M059J (cell line): Measurements from ENCODE around the gene DMTF1. TPM values are rescaled to one million over a fixed set of nuclear protein-coding genes. Genes with fewer than 3 reads are reported as not detected.
A peak's percentile ranks its signal among the peaks of the same experiment; 100 is the strongest.
"Not testable (repeated sequence)": the region's sequence is repeated elsewhere in the genome, so short reads cannot be mapped to it uniquely, and the experiment has no call there.

Experiments used
- DNase-seq: peaks from one replicate; pipeline ENCODE4 v3.0.0-alpha.2; 2012; ENCODE audit warnings: low read depth
- total RNA-seq: library from RNA; depleted of rRNA; stranded (reverse); fragments of >200 nt; shearing (Covaris generic); gene quantifications from 2 replicates; pipeline ENCODE4 v1.2.3, GENCODE V29; 2014; rRNA removed

The DMTF1 gene
- total RNA-seq, 1 experiment from 2014 or later = 42.1 TPM

DNA sequence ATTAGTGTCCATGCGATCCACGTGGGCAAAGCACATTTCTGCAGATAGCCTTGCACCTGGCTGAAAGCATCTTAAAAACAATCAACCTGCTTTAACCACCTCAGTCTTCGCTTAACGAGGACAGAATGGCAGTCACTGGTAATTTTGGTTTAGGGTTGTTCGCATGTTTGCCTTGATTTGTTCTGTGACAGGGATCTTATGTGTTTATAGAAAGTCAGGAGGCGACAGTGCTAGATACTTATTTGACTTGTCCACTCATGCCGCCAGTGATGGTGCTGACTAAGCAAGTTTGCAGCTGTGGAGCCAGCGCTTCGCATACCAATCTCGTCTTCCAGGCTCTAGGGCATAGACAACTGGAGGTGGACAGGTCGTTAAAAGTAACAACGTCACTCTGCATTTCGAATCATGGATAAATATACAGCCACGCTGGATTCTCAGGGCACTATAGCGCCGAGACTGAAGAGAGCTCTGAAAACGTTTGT, 68.5 kb downstream of the DMTF1 start:
- no peak for DNase-seq

DNA sequence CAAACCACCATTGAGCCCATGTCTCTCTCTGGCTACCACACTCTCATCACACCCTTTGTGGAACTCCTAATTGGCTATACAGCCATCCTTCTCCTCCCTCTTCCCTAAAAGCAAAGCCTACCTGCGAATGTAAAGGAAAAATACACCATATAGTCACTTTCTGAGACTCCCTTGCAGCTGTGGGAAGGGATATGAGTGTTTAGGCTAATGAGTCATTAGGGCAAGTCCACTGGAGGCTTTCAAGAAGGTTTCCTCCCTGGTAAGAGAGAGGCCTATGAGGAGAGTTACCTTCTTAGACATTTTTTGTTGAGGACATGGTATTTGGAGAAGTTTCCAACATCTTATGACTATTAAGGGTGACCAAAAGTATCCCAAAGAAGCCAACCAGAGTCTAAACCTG, 71.4 kb downstream of the DMTF1 start:
- DNase-seq = peak; percentile 27

DNA sequence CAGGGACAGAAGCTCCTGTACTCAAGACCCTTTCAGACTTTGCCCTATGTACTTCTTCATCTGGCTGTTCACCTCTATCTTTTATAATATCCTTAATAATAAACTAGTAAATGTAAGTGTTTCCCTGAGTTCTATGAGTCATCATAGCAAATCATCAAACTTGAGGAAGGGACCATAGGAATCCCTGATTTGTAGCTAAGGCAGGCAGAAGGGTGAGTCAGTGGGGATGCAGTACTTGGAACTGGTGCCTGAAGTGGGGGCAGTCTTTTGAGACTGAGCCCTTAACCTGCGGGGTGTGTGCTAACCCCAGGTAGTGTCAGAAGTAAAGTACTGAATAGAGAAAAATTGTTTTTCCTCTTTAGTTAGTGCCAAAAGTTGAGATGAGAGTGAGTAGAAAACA, 73.4 kb downstream of the DMTF1 start:
- DNase-seq = peak; percentile 39

DNA sequence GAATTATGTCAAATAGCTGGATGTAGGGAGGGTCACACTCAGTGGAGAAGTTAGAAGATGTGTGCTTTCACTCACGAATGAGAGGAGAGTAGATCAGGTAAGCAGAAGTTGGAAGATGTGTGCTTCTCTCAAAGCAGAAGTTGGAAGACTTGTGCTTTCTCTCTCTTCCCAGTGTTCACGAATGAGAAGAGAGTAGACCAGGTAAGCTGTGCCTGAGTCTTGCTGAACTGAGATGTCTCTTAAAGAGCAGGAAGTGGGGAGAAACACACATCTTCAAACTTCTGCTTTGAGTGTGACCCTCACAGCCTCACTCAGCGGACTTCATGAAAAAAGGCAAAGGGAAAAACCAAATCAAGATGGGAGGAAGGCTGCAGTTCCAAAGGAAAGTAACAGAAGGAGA, 74.2 kb downstream of the DMTF1 start:
- no peak for DNase-seq

DNA sequence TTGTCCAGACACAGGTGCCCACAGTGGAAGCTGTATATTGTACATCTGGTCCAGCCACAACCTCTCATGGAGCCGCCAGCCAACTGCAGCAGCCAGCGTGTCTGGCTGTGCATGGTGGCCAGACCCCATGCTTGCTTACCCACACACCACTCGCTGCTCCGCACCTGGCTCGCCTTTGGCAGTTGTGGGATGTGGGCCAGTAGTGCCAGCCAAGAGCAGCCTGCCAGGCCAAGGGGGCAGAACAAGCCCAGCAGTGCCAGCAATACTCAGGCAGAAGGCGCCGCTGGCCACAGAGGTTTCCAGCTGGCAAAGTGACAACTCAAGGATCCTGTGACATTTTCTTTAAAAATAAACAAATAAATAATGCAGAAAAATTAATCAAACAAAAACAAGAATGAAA, 79.0 kb downstream of the DMTF1 start:
- DNase-seq = no peak

DNA sequence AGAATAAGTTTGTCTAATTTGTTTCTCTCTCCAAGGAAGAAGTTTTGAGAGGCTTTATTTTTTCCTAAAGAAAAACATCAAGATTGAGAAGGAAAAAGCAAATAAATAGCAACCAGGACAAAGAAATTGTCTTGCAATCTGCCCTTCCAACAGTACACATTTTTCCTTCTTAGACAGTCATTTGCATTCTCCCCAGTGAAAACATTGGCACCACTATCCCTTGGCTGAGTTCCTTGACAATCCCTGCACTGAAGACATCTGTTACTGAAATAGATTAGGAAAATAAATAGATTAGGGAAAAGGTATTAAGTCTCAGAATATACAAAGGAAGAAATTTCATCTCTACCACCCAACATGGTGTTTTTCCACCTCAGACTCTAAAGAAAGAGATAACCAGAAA, 79.5 kb downstream of the DMTF1 start:
- DNase-seq = no peak

DNA sequence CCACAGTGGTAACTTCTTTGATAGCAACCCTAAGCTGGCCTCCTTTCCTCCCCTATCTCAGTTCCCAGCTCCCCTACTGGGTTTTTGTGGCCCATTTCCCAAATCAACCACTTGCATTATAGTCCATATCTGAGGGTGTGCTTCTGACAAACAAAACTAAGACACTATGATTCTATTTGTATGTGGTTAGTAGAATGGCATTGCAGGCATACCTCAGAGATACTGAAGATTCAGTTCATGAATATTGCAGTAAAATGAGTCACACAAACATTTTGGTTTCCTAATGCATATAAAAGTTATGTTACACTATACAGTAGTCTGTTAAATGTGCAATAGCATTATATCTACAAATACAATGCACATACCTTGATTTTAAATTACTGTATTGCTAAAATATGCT, 82.7 kb downstream of the DMTF1 start:
- DNase-seq = no peak

DNA sequence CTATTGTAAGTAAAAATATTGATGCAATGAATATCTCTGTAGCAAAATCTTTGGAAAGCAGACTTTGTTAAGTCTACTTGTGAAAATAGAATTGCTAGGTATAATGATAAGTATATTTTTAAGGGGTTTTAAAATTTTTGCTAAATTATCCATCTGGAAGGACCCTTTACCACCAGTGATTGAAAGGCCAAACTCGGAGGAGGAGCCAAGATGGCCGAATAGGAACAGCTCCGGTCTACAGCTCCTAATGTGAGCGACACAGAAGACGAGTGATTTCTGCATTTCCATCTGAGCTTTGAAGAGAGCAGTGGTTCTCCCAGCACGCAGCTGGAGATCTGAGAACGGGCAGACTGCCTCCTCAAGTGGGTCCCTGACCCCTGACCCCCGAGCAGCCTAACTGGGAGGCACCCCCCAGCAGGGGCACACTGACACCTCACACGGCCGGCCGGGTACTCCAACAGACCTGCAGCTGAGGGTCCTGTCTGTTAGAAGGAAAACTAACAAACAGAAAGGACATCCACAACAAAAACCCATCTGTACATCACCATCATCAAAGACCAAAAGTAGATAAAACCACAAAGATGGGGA, 86.3 kb downstream of the DMTF1 start:
- not testable (repeated sequence) for DNase-seq

DNA sequence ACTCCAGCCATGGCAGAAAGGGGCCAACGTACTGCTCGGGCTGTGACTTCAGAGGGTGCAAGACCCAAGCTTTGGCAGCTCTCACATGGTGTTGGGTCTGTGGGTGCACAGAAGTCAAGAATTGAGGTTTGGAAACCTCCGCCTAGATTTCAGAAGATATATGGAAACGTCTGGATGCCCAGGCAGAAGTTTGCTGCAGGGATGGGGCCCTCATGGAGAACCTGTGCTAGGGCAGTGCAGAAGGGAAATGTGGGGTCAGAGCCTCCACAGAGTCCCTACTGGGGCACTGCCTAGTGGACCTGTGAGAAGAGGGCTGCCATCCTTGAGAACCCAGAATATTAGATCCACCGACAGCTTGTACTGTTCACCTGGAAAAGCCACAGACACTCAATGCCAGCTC, 93.4 kb downstream of the DMTF1 start:
- DNase-seq = not testable (repeated sequence)

Other genes starting within 250 kb of the DMTF1 start
- gene ELAPOR2, start 92.8 kb upstream of the DMTF1 start, total RNA-seq = 0.10 TPM in 1 of 2 replicates, not detected in the other
- gene TMEM243, start 67.3 kb downstream of the DMTF1 start, total RNA-seq = 47.9 and 64.2 TPM in 2 replicates
- gene CROT, start 193.2 kb downstream of the DMTF1 start, total RNA-seq = 23.9 and 27.0 TPM in 2 replicates